ENCODE data around the gene RNF175.

RNF175 gene

DNA sequence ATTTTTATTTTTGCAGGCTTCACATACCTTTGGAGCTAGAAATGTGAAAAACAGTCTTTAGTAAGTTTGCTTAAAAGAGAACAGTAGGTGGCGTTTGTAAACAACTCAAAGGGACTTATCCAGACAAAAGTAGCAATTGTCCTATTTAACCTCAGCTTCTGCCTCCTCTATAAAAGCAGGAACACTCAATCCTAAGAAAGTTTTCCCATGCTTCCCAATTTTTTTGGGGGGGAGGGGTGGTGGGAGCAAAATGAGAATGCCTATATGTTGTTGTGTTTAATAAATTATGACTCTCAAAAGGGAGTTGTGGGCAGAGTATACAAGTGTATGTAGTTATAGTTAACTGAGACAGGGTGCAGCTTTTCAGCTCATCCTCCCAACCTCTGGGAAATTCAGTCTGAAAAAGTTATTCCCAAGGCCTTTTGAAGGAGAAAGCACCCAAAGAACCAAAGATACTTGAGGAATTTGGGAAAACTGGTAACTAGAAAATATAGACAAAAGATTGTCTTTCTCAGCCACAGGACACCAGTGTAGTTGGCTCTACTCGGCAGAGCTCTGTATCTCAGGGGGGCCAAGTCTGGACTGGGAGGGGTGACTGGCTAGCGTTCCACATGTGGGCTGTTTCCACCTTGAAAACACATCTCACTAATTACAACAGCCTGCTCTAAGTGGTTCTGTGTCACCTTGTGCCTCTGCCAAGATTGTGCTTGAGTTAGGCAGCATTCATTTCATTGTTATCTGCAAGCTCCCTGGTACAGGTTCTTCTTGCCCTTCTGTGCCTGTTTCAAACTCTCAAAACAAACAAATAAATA is 26.3 kb upstream of the RNF175 start:
- no peak for DNase-seq (ENCODE audit: low read depth)

DNA sequence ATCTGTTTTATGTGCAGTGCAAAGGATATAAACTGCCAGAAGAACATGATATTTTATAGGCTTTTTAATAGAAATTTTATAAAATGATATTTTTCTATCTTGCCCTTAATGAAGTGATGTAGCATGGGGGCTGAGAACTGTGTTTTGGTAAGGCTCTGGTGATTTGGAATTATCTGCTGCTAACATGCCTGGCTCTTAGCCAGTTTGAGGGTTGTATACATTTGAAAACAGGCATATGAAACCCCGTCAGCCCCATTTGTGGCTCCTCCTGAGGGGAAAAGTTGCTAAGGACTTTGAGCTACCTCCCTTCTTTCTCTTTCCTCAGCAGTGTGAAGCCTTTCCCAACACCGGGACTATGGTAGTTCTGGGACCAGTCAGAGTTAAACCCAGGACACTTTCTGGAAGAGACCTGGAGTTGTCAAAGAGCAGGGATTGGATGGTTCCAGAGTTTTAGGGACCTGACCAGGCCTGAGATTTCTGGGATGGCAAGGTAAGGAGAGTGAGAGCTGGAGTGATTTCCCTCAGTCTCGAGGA is 24.4 kb upstream of the RNF175 start:
- no peak for DNase-seq (ENCODE audit: low read depth)

DNA sequence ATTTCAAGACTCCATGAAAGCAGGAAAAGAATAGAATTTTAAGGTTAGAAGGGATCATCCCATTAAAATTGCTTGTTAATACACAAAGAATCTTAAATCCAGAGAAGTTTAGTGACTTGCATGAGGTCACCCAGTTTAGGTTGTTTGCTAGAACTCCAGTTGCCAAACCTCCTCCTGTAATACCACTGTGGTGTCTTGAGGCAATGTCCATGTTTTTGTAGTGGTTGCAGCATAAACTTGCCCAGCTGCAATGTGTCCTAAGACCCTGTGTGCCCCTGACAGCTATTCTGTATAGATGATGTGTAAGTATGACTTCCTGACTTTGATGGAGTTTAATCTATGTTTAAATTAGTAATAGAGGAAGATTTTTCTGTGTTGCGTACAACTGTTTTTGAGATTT is 22.8 kb upstream of the RNF175 start:
- DNase-seq (ENCODE audit: low read depth) = no peak

DNA sequence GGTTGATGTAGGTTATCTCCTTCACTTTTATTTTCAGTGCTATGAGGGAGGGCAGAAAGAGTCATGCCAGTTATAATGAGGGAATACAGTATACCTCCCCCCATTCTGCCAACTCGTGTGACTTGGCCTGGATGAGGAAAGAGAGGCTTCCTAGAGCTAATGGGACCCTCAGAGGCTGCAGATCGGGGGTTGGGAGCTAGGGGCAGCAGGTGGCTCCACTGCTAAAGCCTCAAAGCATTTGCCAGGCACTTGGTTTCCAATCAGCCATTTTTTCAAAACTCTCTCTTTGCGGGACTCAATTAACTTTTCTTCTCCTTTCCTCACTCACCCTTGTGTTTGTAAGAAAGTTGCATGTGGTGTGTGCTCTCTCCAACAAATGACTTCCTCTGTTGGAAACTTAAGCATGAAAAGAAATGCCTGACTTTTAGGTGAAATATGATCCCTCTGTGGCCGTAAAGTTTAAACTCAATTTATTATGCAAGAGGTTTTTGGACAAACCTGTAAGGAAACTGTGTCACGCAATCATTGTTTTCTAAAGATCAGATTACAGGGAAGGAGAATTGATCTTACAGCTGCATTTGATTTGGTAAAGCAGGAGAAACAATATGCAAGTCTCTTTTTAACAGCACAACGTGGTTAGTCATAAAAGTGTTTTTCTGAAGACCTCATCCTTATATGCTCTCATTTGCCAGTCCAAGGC is 22.0 kb upstream of the RNF175 start:
- no peak for DNase-seq (ENCODE audit: low read depth)

DNA sequence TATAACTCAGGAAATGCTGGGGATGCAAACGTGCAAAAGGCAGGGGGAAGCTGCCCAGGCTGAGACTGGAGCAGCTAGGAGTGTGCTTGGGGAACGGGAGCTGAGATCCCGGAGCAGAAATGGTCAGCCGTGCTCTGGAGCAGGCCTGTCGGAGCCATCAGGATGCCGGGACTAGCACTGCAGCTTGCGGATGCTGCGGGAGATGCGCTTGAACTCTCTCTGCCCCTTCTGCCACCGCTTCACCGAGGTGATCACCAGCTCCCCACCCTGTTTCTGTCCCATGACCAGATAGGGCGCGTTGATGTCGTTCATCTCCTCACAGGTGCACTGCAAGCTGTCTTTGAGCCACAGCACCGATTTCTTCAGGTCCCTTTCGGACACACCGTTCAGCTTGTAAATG is 21.5 kb upstream of the RNF175 start:
- DNase-seq (ENCODE audit: low read depth) = no peak

DNA sequence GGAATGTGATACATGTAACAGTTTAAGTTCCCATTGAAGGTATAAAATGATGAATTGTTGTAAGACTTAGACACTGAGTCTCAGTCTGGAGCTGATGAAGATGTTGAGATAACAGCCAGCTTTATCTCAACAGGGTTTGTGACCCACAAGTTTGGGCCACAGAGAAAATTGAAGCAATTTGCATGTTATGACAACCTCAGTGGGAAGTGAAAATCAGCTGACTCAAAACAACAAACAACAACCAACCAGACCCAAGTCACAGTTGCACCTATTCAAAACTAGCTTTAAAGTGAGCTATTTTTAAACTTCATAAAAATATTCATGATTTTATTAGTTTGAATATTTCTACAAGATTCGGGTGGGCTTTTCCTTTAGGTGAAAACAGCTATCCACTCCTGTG is 21.1 kb upstream of the RNF175 start:
- no peak for DNase-seq (ENCODE audit: low read depth)

DNA sequence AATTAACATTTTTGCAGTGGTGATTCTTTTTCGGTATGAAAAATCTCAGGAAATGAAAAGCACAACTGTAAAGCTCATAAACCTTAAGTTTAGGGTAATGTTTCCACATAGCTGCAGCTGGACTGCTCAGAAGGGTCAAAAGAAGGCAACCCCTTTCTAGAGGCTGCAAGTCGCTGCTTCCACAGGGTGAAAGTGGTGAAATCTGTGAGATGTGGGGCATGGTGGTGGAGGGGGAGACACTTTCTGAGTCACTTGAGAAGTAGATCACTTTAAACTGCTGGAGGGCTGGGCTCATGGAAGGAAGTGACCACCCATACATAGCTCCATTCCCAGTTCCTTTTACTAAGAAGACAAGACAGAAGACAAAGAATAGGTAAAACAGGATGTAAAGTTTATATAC is 20.4 kb upstream of the RNF175 start:
- DNase-seq (ENCODE audit: low read depth) = no peak

DNA sequence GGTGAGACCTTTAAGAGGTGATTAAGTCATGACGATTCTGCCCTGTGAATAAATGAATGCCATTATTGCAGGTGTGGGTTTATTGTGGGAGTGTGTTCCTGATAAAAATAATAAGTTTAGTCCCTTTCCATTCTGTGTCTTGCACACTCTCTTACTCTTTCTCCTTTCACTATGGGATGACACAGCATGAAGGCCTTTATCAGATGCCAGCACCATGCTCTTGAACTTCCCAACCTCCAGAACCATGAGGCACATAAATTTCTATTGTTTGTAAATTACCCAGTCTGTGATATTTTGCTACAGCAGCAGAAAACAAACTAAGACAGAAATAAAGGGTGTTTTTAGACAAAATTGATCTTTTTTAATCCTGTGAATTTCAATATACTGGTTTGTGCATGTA is 18.6 kb upstream of the RNF175 start:
- no peak for DNase-seq (ENCODE audit: low read depth)

DNA sequence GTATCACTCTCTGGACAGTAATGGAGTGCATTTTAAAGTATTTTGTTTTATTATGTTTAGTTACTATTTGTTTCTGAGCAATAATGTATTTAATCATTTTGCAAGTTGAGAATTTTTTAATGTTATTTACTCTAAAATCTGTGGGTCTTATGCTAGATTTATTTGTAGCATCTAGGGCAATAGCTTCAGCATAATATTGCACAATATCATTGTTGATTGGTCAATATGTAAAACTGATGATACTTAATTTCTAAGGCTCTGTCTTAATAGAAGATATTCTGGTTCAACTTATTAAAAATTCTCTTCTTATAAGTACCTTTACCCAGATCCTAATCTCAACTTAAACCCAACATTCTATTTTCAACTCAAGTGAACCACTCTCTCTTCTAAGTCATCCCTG is 17.6 kb upstream of the RNF175 start:
- no peak for DNase-seq (ENCODE audit: low read depth)

DNA sequence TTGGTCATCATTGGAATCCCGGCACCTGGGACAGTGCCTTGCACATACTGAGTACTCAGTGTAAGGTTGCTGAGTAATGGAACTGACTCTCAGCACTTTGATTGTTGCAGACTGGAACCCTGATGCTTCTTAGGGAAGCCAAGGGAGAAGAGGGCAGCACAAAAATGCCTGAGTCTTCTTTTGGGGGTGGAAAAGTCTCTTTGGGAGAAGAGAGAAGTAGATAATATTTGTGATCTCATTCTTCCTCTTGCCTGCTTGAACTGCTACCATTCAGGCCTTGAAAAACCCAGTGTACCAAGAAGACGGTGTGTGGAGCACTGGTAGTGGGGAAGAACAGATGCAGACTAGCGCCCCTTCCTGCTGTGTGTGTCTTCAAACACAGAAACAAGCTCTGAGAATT is 16.8 kb upstream of the RNF175 start:
- DNase-seq (ENCODE audit: low read depth) = no peak

DNA sequence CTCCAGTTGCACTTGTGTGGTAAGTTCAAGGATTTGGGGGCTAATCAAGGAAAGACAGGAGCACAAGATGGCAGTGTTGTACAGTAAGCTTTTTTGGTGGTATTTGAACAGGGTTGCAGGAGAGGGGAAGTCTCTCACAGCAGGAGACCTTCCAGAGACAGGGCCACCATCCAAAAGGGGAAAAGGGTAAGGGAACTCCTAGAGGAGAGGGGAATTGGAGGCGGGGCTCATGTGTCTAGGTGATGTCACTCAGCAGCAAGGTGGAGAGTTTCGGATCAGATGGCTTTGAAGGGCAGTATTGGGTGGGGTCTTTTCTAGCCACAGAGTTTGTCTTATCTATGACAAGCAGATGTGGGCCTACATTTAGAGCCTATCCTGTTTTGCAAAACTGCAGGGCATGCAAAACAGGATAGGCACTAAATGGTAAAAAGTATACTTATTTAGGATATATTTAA is 13.4 kb upstream of the RNF175 start:
- DNase-seq (ENCODE audit: low read depth) = no peak

DNA sequence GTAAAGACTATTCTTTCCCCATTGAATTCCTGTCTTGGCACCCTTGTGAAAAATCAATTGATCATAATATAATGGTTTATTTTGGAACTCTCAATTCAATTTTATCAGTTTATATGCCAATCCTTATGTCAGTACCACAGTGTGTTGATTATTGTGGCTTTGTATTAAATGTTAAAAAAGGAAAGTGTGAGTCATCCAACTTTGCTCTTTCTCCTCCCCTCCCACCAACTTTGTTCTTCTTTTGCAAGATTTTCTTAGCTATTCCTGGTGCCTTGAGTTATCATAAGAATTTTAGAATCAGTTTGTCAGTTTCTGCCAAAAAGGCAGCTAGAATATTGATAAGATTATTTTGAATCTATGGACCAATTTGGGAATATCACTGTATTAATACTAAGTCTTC is 11.2 kb upstream of the RNF175 start:
- DNase-seq (ENCODE audit: low read depth) = no peak

DNA sequence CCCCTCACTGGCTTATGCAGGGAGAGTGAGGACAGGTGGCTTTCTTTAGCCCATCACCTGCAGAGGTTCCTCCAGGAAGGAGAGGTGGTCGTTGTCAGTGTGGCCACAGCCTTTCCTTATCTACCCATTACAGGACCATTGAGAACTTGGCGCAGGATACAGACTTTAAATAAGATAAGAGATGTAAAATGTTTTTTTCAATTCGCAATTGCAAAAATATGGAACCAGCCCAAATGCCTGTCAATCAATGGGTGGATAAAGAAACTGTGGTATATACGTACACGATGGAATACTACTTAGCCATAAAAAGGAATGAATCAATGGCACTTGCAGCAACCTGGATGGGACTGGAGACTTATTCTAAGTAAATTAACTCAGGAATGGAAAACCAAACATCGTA is 6.9 kb upstream of the RNF175 start:
- no peak for DNase-seq (ENCODE audit: low read depth)

DNA sequence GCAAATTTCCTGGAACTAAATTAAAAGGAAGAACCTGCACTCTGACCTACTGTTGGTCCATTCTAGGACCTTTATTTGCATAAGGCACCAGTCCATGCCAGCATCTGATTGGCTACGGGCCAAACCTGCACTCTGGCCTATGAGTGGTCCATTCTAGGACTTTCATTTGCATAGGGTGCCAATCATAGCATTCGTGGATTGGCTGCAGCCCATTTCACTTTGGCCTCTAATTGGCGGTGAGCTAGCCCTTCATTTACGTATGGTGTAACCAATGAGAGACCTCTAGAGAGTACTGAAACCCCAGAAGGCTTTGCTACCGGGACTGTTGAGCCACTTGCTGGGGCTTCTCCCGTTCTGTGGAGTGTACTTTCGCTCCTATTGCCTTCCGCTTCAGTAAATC is 6.1 kb upstream of the RNF175 start:
- DNase-seq (ENCODE audit: low read depth) = no peak

DNA sequence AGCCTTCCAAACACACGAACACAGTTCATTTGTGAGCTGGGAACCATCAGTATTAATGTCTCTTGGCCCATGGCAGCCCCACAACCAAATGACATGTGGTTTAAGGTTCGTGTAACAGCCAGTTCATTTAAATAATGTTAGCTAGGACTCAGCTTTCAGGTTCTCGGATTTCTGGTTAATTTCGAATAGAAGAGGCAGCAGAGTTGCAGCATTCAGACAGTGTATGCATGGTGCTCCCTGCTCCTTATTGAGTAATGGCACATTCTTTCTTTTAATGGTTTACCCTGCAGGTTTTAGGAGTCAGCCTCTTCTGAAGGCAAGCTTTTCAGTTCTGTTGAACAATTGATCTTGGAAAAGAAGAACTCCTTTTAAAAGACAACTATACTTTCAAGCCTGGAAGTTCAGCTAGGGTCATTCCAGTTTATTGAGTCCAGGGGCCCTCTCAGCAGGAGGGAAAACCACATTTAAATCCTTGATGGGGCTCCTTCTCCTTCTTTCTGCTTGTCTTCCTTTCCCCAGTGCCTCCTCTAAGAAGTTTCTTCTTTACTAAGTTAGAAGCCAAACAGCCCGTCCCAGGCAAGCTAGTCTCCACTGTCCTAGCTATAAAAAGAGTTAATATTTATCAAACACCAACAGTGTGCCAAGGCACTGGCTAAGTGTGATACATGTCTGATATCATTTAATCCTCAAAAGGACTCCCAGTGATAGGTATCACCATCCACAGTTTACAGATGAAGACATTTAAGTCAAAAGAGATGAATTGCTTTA is 5.0 kb upstream of the RNF175 start:
- DNase-seq (ENCODE audit: low read depth) = no peak

DNA sequence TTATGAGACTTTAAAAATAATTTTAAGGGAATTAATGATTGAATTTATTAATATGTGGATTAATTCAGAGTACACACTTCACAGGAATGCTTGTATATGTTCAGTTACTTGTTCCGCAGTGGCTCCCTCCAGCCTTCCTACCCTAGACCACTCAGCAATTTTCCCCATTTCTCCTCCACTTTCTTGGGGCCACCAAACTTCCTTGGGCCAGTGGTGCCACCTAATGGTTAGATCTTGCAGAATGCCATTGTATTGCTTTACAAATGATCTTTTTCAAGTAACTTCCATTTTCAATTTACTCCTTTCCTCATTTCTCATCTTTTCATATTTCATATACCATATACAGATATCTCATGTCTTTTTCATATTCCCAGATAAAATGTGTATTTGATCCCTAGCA is 3.6 kb upstream of the RNF175 start:
- DNase-seq (ENCODE audit: low read depth) = no peak

DNA sequence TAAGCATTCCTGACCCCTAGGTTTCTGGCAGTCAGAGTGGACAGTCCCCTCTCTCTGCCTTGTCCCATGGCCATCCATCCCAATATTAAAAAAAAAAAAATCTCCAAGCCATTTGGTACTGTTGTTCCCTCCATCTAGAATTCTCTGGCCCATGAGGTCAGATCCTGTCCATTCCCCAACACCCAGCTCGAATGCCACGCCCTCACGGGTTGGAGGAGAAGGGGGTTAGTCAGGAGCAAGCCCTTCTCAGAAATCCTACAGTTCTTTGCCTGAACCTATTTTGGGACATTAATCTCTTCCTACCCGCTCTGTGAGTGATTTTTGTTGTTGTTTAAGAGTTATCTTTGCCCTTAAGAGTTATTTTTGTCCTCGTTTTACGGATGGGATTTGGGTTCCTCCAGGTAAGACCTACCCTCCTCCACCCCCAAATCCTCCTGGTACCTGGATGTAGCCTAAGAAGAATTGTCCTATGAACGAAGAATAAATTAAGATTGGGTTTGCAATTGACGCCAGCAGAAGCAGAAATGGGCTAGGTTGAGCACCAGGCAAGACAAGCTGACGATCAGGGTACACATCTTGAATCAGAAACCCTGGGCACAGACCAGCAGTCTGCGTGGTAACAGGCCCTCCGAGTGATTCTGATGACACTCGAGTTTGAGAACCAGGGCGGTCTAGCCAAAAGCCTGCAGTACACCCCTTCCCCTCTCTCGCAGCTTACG is 977 bp downstream of the RNF175 start:
- DNase-seq (ENCODE audit: low read depth) = no peak

DNA sequence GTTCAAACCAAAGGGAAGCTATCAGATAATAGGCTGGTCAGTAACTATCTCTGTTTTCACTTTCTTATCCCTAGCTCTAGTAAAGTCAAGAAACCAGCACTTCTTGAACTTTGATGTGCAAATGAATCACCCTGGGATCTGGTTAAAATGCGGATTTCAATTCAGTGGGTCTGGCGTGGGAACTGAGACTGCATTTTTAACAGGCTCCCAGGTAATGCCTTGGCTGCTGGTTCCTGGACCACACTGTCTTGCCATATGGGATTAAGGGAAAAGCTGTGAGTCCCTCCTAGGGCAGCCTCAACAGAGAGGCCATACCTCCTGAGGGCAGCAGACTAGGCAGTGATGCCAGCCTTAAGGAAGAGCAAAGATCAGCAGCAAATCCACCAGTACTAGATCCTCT is 1.7 kb downstream of the RNF175 start:
- no peak for DNase-seq (ENCODE audit: low read depth)

DNA sequence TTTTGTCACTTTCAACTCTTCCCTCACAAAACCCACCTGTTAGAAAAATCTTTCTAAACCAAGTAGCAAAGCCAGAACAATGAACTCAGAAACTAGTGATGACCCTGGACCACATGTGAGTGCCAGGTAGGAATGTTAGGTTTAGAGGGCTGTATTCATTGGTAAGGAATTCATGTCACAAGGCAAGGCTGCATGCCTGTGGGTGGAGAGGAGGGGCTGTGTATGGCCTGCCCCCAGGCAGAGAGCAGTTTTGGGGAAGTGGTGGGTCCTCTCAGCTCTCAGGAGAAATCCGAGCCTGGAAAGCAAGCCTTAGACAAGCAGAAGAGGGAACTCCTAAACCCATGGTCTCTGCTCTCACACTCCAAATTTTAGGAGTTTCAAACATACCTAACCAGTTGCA is 2.4 kb downstream of the RNF175 start:
- no peak for DNase-seq (ENCODE audit: low read depth)

DNA sequence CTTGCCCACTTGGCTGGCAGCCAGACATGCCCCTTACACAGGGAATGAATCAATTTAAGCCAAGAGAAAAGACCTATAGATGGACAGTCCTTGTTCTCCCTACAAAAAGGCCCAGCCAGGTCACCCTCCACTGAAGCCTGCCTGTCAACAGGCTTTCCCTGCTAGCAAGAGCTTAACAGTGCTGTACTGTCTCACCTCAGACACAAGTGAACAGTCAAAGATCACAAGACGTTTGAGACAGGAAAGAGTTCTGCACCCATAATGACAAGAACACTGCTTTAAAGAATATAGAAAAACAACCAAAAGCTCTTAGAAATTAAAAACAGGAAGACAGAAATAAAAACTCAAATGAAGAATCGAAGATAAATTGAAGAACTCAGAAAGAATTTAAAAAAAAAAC is 4.6 kb downstream of the RNF175 start:
- no peak for DNase-seq (ENCODE audit: low read depth)

DNA sequence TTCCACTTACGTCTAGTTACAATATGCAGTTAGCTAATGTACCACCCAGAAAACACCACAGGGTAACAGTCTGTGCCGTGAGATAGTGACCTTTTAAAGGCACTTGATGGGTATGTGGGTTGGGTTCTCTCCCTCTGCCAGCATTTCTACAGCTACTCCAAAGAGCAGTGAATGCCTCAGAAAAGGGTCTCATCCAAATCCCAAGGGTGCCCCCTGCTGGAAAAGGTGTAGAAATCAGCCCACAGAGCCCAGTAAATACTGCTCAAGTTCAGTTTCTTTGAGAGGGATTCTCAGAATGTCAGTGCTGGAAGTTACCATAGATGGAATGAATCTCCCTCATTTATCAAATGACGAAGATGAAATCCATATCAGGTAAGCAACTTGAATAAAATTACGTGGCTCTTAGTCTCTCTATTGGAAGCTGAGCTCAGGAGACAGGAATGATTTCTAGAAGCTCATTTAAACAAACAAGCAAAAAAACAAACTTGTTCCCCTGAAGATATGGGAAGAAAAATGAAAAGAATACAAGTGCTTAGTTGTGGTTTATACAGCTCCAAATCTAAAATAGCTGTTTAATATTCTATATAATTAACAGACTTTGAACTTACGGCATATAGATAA is 9.5 kb downstream of the RNF175 start:
- DNase-seq (ENCODE audit: low read depth) = peak; percentile 39

DNA sequence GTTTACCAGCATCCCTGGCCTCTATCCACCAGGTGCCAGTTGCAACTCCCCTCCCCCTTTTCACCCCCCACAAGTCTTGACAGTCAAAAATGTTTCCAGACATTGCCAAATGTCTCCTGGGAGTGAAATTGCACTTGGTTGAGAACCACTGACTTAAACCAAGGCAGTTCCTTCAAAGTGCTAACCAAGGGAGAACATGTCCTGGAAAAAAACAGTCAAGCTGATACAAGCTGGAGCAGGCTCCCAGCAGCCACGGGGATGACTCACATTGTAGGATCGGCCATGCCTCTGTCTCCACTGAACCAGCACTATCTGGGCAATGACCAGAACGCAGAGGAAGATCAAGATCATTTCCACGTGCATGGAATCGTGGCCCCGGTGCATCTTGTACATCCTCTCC is 11.4 kb downstream of the RNF175 start:
- no peak for DNase-seq (ENCODE audit: low read depth)

Measured in stimulated activated CD8-positive, alpha-beta memory T cell treated with anti-CD3 and anti-CD28 coated beads, Interleukin-12 subunit alpha, Interleukin-12 subunit beta, amount 100 ng/mL, for 1 hour (primary cell).